Spleen (tissue), 11 donors: Measurements from ENCODE around the gene TBCD. TPM values are rescaled to one million over a fixed set of nuclear protein-coding genes. Genes with fewer than 3 reads are reported as not detected.
"Not testable (repeated sequence)": the region's sequence is repeated elsewhere in the genome, so short reads cannot be mapped to it uniquely, and the experiment has no call there.

ENCODE experiments used
- DNase-seq: peaks from one replicate; pipeline ENCODE4 v3.0.0-alpha.2; 2020
- H3K27ac ChIP-seq, 8 donors: fragments of 200-600 bp; sonication (generic) in 7 of 8; 1 replicate in 4 of 8; 2 replicates in 4 of 8; pipeline versions ENCODE4 v1.5.0 to v1.8.0; 2016 to 2021; ENCODE audit warnings: inconsistent platforms in 4 of 8, mild to moderate bottlenecking in 4 of 8, moderate library complexity in 1 of 8
- H3K27me3 ChIP-seq, 7 donors: fragments of 200-600 bp; sonication (generic) in 6 of 7; replicated peaks in 1 of 7; 1 replicate in 4 of 7; 2 replicates in 3 of 7; pipeline versions ENCODE4 v1.5.0 to v1.8.0; 2016 to 2021; ENCODE audit warnings: inconsistent platforms in 3 of 7, mild to moderate bottlenecking in 1 of 7
- H3K36me3 ChIP-seq, 6 donors: fragments of 200-600 bp; sonication (generic) in 5 of 6; 1 replicate in 4 of 6; 2 replicates in 2 of 6; pipeline versions ENCODE4 v1.5.0 to v1.8.0; 2016 to 2021; ENCODE audit warnings: inconsistent platforms in 2 of 6
- H3K4me1 ChIP-seq, 6 donors: fragments of 200-600 bp; sonication (generic) in 5 of 6; 1 replicate in 3 of 6; 2 replicates in 3 of 6; pipeline versions ENCODE4 v1.5.0 to v1.8.0; 2016 to 2021; ENCODE audit warnings: inconsistent platforms in 3 of 6
- H3K4me3 ChIP-seq, 8 donors: fragments of 200-600 bp; sonication (generic) in 7 of 8; 1 replicate in 4 of 8; 2 replicates in 4 of 8; pipeline versions ENCODE4 v1.5.0 to v1.8.0; 2016 to 2021; ENCODE audit warnings: inconsistent platforms in 4 of 8, mild to moderate bottlenecking in 4 of 8, moderate library complexity in 2 of 8
- H3K9me3 ChIP-seq, 8 donors: fragments of 200-600 bp; sonication (generic) in 7 of 8; 1 replicate in 4 of 8; 2 replicates in 4 of 8; pipeline versions ENCODE4 v1.5.0 to v1.8.0; 2016 to 2021; ENCODE audit warnings: inconsistent platforms in 4 of 8
- CTCF ChIP-seq, 11 experiments: fragments of 200-600 bp in 7 of 11; fragments of 450-650 bp in 4 of 11; sonication (generic) in 4 of 11; IDR thresholded peaks in 8 of 11; conservative IDR thresholded peaks in 3 of 11; 1 replicate in 7 of 11; 2 replicates in 4 of 11; pipeline versions ENCODE4 v1.4.0 to v1.8.0; 2016 to 2021; ENCODE audit warnings: antibody characterized with exemption in 11 of 11, inconsistent platforms in 4 of 11, mild to moderate bottlenecking in 1 of 11
- POLR2A ChIP-seq, 3 donors: fragments of 450-650 bp; IDR thresholded peaks; one replicate each; pipeline ENCODE4 v1.5.1; 2017; ENCODE audit warnings: antibody characterized with exemption in 3 of 3, mild to moderate bottlenecking in 1 of 3
- POLR2AphosphoS5 ChIP-seq, 3 donors: sonication (generic); formaldehyde crosslinking; IDR thresholded peaks; one replicate each; pipeline ENCODE4 v1.5.1; 2017; ENCODE audit warnings: antibody characterized with exemption in 3 of 3
- WGBS, 5 donors: extraction: QIAGEN DNeasy Blood & Tissue Kit in 3 of 5; methylation state at CpG; one replicate each; pipeline versions ENCODE4 v1.1.5 to v1.1.7; 2013 to 2018; 5-methylcytosine and 5-hydroxymethylcytosine counted together
- intact Hi-C: fragments of 100-400 bp; cut with DNase I; formaldehyde crosslinking; loops from one replicate; pipeline ENCODE4 v1.15.0; 2023; ENCODE audit warnings: low total_unique reads
- polyA plus RNA-seq, 3 donors: library from polyadenylated mRNA; stranded (reverse); fragments of 200-250 nt; gene quantifications; one replicate each; pipeline ENCODE4 v1.2.1, GENCODE V29; 2013
- total RNA-seq, 7 donors: library from RNA; depleted of rRNA in 3 of 7; stranded (reverse); fragments of >200 nt in 3 of 7; fragmentation: NEBNext Ultra II Directional in 4 of 7; extraction: Animal tissue kit (Norgen Biotek cat#: 25700) in 4 of 7; gene quantifications; one replicate each; pipeline versions ENCODE4 v1.1.0 to v1.2.1, GENCODE V29; 2016 to 2021
- donor health status: healthy with polysubstance abuse.
- donor health status: DM: no; HTN: no; CAD: no; lungs with moderate emphysema.
- donor health status: DM: no; HTN: no; CAD: no.
- donor health status: Bipolar disorder and iron deficiency.
- donor health status: healthy.
- donor health status: DM: no; HTN: no; CAD: no.
- donor health status: DM: yes; HTN: yes; CAD: no.

Gene TBCD
- total and polyA plus RNA-seq, 10 donors, result 55.6 to 207 (median 108) TPM

DNA sequence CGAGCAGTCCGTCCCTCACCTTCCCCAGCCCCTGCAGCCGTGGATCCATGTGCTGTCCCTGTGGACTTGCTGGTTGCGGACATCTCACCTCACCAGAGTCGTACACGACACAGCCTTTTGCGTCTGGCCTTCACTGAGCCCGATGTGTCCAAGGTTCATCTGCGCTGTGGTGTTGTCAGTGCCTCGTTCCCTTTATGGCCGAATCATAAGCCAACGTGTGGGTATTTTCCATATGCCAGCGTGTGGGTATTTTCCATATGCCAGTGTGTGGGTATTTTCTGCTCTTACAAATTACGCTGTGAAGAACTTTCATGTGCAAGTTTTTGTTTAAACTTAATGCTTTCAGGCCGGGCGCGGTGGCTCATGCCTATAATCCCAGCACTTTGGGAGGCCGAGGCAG is 31.6 kb downstream of the TBCD start:
- peaks cover 0 to 34% (median 17%) of the 10 kb centered on the region in 6 donors for H3K36me3 ChIP-seq
- H3K27me3 ChIP-seq, result no peaks in the 10 kb centered on the region
- H3K4me3 ChIP-seq, result no peak overlapping the region
- TF ChIP-seq POLR2AphosphoS5 (IDR thresholded peaks at IDR 0.05) (no peak), POLR2A (IDR thresholded peaks at IDR 0.05) (no peak), CTCF (IDR thresholded peaks at IDR 0.05 in 8 of 11, conservative IDR thresholded peaks at IDR 0.05 in 3 of 11) (no peak)
- H3K27ac ChIP-seq, result peak overlapping the region in 5 of 8 donors; percentile 26 to 66 (median 60)
- DNase-seq, result no peak
- intact Hi-C loops, result loop anchor here (5.0 kb wide), 2 partner anchors 69 to 134 kb away; no protein-coding TSS in a partner anchor
- no peaks in the 10 kb centered on the region for H3K9me3 ChIP-seq
- peaks cover 4 to 45% (median 27%) of the 10 kb centered on the region in 6 donors for H3K4me1 ChIP-seq
- 85 to 94% (median 91%) methylated on average over 18 of the region's 18 CpGs for WGBS, 5 donors

- WGBS, 5 donors, result 95 to 97% (median 96%) methylated on average over 13 to 16 of the region's 16 CpGs
- H3K9me3 ChIP-seq, H3K27me3 ChIP-seq, DNase-seq, H3K4me3 ChIP-seq, H3K27ac ChIP-seq, intact Hi-C loops: not testable (repeated sequence)
- Histone ChIP-seq H3K4me1 (peaks cover 4 to 31% (median 18%) of the 10 kb centered on the region in 6 donors), H3K36me3 (peaks cover 0 to 34% (median 17%) of the 10 kb centered on the region in 6 donors)
These were observed 33.7 kb downstream of the TBCD start for GRCh38 chr17:82785581-82785980.

DNA sequence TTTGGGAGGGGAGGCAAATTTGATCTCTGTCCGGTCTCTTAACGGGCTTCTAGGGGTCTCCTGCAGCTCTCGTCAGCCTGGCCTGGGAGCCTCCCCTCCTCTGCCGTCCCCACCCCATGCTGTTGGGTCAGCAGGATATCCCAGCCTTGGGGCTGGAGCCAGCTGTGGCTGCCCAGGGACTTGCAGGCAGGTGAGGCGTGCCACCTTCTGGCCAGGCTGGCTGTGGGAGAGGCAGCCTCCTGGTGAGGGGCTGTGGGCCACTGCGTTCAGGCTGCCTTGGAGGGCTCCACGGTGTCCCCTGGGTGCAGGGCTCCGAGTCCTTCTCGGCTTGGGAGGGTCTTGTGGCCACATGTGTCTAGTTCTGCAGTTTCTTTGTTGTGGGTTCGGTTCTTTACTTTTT is 34.6 kb downstream of the TBCD start:
- intact Hi-C loops, result no loop called here
- Histone ChIP-seq H3K9me3 (no peaks in the 10 kb centered on the region), H3K4me1 (peaks cover 4 to 23% (median 14%) of the 10 kb centered on the region in 6 donors), H3K27me3 (no peaks in the 10 kb centered on the region), H3K36me3 (peaks cover 0 to 42% (median 17%) of the 10 kb centered on the region in 6 donors), H3K4me3 (no peak overlapping the region), H3K27ac (no peak overlapping the region)
- 78 to 95% (median 89%) methylated on average over 10 of the region's 10 CpGs for WGBS, 5 donors
- DNase-seq, result no peak
- no peak for TF ChIP-seq POLR2AphosphoS5 (IDR thresholded peaks at IDR 0.05)
- no peak for TF ChIP-seq POLR2A (IDR thresholded peaks at IDR 0.05)
- TF ChIP-seq CTCF (IDR thresholded peaks at IDR 0.05 in 8 of 11, conservative IDR thresholded peaks at IDR 0.05 in 3 of 11), result no peak

- intact Hi-C loops, result no loop called here
- Histone ChIP-seq H3K9me3 (no peaks in the 10 kb centered on the region), H3K4me1 (peaks cover 0 to 15% (median 6%) of the 10 kb centered on the region in 6 donors), H3K27me3 (no peaks in the 10 kb centered on the region), H3K27ac (no peak overlapping the region), H3K36me3 (peaks cover 0 to 46% (median 17%) of the 10 kb centered on the region in 6 donors), H3K4me3 (no peak overlapping the region)
- 81 to 85% (median 83%) methylated on average over 25 to 27 of the region's 27 CpGs for WGBS, 5 donors
- TF ChIP-seq POLR2AphosphoS5 (IDR thresholded peaks at IDR 0.05) (peak in 1 of 3 donors; percentile 32), POLR2A (IDR thresholded peaks at IDR 0.05) (no peak), CTCF (IDR thresholded peaks at IDR 0.05 in 8 of 11, conservative IDR thresholded peaks at IDR 0.05 in 3 of 11) (no peak)
- DNase-seq, result no peak
These were observed 35.4 kb downstream of the TBCD start for GRCh38 chr17:82787081-82787848.
